GM12892 (cell line): ENCODE measurements around the gene PRIMA1.

Source experiments
- DNase-seq: peaks from one replicate; pipeline ENCODE4 v3.0.0; 2011; ENCODE audit not compliant: insufficient read length
- FAIRE-seq: peaks from 2 replicates; lab custom pipeline; 2011; peaks lifted over from hg19 to GRCh38; lab: Jason Lieb, UNC
- POLR2A ChIP-seq: IDR thresholded peaks from 2 replicates; pipeline ENCODE4 v1.6.1; 2011; ENCODE audit warnings: low read depth, low read length, control low read depth
- POLR2AphosphoS5 ChIP-seq: IDR thresholded peaks from 2 replicates; pipeline ENCODE4 v1.6.1; 2011; ENCODE audit warnings: low read depth, low read length, control low read depth
- TAF1 ChIP-seq: IDR thresholded peaks from 2 replicates; pipeline ENCODE4 v1.6.1; 2011; ENCODE audit warnings: low read depth, mild to moderate bottlenecking, control low read depth, low read length, borderline replicate concordance

PRIMA1 gene

DNA sequence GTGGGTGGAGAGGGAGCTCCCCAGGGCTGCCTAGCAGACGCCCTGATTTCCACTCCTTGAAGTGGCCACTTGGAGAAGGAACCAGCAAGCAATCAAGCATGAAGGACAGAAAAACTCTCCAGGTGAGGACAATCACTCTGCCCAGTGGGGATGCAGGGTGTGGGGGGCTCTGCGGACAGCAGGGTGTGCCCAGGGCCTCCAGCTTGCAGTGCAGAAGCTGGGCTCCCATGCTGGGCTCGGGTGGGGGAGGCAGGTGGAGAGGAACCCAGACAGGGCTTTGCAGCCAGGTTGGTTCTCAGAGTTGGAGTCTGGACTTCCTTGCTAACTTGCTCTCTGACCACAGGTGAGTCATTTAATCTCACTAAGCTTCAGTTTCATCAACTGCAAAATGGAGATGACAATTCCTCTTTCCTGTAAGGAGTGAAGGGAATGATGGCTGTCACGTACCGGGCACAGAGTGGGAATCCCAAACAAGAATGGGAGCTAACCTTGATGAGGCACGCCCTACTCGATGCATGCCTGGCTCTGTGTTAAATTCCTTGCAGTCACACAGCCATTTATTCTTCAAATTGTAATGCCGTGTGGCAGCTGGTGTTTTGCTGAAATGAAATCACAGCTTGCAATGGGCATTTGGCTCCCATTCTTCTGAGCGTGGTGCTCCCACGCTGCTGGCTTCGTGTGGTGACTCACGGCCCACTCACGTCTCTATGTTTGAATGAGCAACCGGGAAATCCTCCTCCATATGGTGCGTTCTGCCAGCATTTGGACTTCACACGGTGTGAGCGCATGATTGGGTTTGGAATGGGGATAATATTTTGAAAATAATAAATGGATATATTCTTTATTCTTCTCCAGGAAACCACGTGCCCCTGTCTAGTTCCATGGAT, 75.2 kb downstream of the PRIMA1 start:
- no peak for FAIRE-seq
- TF ChIP-seq POLR2AphosphoS5, result no peak
- no peak for TF ChIP-seq TAF1
- TF ChIP-seq POLR2A, result no peak
- no peak for DNase-seq

DNA sequence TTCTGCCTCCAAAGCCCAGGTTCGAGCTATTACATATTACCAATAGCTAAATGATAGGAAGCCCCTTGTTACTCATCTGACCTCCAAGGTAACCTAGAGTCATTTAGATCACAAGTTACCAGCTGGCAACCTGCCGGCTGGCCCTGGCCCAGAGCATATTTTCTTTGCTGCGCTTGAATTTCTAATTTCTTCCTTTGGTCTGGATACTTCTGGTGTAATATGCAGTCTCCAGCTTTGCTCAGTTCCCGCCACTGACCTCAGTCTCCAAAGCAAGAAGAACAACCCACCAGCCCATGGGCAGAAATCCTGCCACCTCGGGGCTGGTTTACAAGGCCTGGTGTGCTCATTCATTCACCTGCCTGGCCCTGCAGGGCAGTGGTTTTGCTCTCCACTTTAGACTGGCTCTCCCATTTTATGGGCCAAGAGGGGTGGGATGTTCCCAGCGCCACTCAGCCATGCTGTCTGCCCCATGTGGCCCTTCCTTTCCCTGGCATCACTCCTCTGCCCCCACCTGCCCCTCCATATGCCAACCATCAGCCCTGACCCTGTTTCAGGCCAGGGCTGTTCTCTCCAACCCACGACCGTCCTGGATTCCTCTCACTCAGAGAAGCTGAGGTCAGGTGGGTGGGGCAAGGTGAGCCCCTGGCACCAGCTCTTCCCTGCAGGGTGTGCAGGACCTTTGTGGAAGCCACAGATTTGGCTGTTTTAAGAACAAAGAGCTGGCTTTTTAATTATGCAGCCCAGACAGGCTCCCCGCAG, 76.0 kb downstream of the PRIMA1 start:
- no peak for FAIRE-seq
- TF ChIP-seq POLR2A (no peak), TAF1 (no peak), POLR2AphosphoS5 (no peak)
- no peak for DNase-seq

DNA sequence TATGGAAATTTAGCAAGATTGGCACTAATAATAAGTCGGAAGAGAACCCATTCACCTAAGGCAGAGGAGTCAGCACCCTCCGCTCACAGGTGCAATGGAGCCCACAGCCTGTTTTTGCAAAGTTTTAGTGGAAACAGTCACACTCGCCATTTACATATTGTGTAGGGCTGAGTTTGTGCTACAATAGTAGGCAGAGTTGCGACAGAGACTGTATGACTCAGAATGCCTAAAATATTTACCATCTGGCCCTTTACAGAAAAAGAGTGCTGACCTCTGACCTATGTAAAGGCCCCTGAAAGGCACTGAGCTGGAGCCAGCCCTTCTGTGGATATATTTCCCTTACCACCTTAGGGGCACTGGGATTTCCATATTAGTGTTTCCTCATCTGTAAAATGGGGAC, 79.0 kb downstream of the PRIMA1 start:
- no peak for DNase-seq
- TF ChIP-seq POLR2AphosphoS5 (no peak), POLR2A (no peak), TAF1 (no peak)
- FAIRE-seq, result no peak

DNA sequence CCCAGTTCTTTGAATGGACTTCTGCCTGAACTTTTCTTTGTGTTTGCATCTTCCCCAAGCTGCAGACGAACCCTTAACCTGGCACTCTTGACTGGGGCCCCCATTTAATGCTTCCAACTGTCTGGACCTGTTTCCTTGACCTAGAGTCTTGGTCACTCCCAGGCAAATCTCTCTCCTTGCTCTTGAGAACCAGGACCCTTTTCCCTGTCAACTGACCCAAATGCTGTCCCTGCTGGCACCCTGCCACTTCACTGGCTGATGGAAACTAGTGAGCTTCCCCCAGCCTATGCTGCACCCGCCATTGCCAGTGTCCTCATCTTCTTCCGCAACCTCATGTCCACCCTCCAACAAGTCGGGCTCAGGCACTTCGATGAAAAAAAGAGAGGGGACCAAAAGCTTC, 79.5 kb downstream of the PRIMA1 start:
- TF ChIP-seq POLR2A (no peak), TAF1 (no peak), POLR2AphosphoS5 (no peak)
- FAIRE-seq (no peak), DNase-seq (no peak)

DNA sequence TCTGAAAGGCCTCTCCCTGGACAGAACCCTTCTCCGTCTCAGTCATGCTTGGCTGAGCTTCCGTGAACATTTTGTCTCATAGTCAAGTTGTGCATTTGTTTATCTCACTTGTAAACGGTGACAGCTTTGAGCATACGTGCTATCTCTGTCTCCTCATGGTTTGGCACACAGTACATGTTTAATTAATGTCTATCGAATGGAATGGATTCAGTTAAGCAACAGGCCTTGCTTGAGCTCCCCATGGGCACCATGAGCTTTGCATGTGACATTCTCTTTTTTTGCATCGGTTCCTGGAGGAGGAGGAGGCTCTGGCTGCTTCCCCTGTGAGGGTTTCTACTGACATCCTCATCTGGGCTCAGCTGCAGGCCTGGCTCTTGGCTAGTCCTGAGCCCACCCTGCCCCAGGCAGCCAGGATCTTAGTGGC, 80.0 kb downstream of the PRIMA1 start:
- no peak for TF ChIP-seq POLR2AphosphoS5
- no peak for TF ChIP-seq POLR2A
- TF ChIP-seq TAF1, result no peak
- FAIRE-seq (no peak), DNase-seq (no peak)

DNA sequence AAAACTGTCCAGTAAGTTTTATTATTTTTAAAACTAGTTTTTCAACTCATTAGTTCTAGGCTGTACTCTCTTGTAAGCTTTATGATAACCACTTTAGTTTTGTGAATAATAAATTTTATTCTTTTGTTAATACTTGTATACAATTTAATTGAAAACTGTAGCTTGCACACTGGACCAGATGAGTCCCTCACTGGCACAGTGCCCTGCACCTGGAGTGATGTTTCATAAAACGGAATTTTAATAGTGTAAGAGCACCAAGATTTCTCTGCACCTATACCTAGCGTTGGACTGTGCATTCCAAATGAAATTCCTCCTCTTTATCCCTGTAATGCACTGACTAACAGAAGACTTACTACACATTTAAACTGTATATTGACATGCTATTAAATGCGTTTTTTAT, 80.8 kb downstream of the PRIMA1 start:
- FAIRE-seq, result no peak
- no peak for DNase-seq
- TF ChIP-seq POLR2AphosphoS5 (no peak), POLR2A (no peak), TAF1 (no peak)

DNA sequence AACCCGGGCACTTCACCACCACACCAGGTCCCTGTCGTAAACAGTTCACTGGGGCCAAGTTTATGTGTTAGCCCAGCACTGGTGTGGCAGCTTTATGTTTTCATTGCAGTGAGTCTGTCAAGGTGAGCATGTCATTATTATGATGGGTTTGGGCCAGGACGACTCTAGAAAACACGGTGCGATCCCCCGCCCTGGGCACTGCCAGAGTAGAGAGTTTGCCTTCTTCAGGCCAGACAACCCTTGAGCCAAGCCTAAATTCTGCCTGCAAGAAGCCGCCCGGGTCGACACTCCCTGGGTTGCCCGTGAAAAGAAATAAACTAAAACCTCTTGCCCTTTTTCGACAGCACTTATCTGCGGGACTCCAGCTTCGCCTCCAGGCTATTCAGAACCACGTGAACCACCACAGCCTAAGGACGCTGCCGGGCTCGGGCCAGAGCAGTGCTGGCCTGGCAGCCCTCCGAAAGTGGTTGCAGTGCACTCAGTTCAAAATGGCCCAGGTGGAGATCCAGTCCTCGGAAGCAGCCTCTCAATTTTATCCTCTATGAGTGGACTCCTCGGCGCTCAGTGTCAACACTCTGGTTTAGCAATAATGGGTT, 81.8 kb downstream of the PRIMA1 start:
- no peak for DNase-seq
- FAIRE-seq, result no peak
- TF ChIP-seq POLR2AphosphoS5 (no peak), TAF1 (no peak), POLR2A (no peak)

DNA sequence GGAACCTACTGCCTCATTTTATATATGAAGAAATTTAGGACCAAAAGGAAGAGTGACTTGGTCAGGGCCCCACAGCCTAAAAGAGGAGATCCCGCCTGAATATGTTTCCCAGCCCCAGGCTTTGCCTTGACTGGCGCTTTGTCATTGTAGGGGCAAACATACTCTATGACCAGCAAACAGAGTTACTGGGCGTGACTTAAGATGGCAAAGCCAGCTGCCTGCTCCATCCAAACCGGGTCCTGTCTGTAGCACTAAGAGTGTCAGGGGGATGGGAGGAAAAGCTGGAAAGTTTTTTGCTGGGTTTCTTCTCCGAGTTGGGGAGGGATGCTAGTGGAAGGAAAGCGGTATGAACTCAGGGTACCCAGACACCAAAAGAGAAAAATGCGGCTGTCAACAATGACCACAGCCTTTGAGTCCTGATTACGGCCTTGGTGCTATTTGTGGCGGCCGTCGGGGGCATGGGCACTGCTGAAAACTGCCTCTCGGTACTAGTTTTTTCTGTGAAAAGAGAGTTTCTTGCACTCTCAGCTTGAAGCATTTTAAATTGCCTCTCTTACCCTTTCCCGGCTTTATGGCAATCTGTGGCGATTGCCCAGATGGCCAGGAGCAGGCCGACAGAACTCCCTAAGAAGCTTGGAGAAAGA, 82.7 kb downstream of the PRIMA1 start:
- TF ChIP-seq POLR2A, result no peak
- TF ChIP-seq POLR2AphosphoS5, result no peak
- no peak for TF ChIP-seq TAF1
- DNase-seq (no peak), FAIRE-seq (no peak)

DNA sequence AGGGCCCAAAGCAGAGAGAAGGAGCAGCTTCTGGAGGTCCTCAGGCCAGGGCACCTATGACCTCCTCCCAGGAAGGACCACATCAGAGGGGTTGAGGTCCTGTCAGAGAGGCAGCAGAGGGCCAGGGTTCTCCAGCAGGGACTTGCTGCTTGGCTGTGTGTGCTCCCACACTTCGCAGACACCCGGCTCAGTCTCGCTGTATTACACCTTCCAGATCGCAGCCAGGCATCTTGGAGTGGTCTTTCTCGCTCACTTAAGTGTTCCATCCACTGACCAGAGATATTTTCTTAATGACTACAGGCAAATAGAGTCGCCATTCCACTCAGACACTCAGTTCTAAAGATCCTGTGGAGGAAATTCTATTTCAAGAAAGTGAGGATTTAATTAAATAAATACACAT, 84.3 kb downstream of the PRIMA1 start:
- FAIRE-seq, result no peak
- DNase-seq, result no peak
- TF ChIP-seq POLR2A (no peak), POLR2AphosphoS5 (no peak), TAF1 (no peak)

DNA sequence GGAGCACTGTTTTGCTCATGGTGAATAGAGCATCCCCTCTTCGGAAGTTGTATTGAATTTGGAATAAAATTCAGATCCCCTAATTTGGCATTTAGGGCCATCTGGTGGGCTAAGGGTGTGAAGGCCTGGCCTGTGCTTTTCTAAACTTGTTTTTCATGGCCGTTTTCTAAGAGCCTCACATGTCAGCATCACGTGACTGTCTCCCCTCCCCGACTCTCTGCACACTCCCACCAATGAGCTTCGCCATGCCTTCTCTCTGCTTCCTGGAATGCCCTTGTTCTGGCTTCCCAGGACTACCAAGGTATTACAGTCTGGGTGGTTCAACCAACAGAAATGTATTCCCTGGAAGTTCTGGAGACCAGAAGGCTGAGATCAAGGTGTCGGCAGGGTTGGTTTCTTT, 85.3 kb downstream of the PRIMA1 start:
- TF ChIP-seq TAF1 (no peak), POLR2AphosphoS5 (no peak), POLR2A (no peak)
- no peak for DNase-seq
- FAIRE-seq, result no peak

DNA sequence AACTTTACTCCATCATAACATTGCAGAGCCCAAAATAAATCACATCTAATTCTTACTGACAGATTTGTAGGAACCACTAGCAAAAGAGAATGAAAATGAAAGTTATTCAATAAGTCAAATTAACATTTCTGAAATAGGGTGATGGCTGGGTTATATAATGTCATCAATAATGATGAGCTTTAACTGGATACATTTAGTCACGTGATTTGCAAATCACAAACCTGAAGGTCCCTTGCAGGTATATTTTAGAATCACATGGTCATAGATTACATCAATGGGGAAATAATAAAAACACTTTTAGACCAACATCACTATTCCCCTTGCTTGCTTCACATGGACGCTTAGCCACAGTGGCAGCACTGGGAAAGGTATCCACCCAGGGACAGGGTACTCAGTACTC, 86.7 kb downstream of the PRIMA1 start:
- TF ChIP-seq POLR2AphosphoS5, result no peak
- no peak for TF ChIP-seq TAF1
- no peak for TF ChIP-seq POLR2A
- FAIRE-seq (no peak), DNase-seq (no peak)
